DMS79 (cell line): ENCODE results near the gene ZFP90.
A peak's percentile ranks its signal among the peaks of the same experiment; 100 is the strongest.
"Not testable (repeated sequence)": the region's sequence is repeated elsewhere in the genome, so short reads cannot be mapped to it uniquely, and the experiment has no call there.

Source experiments
- DNase-seq: peaks from one replicate; lab custom pipeline; 2025; lab: John Stamatoyannopoulos, UW

ZFP90 gene

DNA sequence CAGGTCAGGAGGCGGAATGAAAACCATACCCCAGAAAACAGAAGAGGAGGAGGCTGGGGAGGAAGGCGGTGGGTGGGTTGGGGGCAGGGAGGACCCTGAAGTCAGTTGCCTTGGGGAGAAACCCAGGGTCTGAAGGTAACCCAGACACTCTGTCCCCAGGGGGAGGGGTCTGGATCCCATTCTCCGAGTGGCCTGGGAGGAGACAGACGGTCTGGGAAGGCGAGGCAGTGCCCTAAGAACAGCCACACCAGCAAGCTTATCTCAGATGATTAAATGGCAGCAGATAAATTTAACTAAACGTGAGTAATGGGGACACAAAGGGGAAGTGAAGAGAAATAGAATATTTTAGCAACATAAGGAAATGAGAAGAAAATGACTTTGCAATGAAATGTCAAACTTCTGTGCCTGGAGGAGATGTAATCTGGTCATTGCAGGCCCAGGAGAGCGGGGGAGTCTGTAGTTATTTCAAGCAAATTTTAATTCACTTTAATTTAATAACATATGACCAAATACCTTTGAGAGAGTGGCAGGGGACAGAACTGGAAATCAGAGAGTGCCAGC, 21.4 kb upstream of the ZFP90 start:
- no peak for DNase-seq

DNA sequence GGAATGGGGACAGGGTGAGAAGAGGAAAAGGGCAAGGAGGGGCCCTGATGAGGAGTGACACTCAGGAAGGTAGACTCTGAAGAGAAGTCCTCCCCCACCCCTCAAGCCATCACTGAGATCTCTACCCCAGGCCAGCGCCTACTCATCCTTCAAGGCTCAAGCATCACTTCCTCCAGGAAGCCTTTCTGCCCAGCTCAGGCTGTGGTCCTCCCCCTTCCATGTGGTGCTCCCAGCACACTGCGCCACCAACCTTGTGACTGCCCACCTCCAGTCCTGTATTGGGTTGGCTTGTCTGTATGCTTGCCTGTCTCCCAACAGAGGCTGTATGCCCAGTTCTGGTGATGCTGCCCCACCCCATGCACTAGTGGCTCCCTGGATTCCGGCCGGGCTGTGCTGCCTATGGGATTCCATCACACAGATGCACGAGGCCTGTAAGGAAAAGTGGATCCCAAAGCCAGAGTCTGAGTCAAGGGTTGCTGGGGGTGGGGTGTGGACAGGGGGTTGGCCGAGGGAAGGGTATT, 19.8 kb upstream of the ZFP90 start:
- DNase-seq = no peak

DNA sequence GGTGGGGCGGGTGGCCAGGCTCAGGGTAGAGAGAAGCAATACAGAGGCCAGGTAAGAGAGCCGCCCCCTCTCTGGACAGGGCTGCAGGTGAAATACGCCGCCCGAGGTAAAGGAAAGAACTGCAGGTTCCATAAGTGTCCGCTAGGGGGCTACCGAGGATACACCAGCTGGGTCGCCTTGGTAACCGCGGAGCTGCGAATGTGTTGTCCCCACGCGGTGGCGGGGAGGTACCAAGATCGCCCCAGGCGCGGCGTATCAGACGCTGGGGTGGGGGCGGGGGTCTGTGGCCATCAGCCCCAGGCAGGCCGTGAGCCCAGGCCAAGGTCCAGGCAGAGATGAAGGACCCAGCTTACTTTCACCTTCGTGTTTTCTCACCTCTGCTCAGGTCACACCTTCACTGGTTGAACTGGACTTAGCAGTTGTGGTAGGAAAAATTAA, 18.4 kb upstream of the ZFP90 start:
- peak; percentile 50 for DNase-seq

DNA sequence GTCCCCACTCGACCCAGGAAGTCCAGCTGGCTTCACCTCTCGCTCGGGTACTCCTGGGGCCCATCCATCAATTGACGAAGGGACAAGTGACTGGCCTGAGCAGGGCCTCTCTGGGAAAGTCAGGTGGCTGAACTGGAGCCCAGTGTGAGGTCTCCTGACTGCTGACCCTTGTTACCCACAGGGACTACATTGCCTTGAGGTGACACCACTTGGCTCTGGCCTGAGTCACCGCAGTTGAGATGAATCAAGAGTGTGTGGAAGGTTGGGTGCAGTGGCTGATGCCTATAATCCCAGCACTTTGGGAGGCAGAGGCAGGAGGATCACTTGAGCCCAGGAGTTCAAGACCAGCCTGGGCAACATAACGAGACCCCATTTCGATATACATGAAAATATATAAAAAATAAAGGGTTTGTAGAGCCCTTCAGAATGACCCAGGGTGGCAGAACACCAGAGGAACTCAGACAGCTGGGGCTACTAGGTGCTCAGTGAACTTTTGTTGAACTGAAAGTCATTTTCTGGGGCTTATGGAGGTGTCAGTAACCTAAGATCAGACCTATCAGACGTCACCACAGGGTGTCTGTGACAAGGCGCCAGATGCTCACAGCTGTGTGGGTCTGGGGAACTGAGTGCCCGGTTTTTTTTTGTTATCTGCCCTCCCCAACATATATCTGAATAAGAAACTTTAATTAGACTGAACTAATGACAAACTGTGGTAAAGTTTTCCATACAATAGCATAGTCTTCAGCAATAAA, 14.8 kb upstream of the ZFP90 start:
- no peak for DNase-seq

DNA sequence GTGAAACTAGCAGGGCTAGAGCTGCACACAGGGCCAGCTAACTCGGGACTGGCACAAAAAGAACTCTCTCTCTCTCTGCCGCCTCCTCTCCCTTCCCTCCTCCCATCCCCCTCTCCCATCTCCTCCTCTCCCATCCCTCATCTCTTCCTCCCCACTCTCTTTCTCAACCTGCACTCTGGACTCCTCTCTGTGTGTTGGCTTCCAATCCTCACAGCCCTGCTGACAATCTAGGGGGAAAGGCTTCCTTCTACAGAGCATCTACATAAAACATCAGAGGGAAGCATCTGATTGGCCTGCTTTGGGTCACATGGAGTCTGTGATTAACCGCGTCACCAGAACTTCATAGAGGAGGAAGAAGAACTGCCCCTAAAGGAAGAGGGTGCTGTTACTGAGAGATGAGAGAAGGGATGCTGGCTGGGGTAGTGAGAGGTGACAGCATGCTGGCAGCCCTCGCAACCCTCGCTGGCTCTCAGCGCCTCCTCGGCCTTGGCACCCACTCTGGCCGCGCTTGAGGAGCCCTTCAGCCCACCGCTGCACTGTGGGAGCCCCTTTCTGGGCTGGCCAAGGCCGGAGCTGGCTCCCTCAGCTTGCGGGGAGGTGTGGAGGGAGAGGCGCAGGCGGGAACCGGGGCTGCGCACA, 12.8 kb upstream of the ZFP90 start:
- no peak for DNase-seq

DNA sequence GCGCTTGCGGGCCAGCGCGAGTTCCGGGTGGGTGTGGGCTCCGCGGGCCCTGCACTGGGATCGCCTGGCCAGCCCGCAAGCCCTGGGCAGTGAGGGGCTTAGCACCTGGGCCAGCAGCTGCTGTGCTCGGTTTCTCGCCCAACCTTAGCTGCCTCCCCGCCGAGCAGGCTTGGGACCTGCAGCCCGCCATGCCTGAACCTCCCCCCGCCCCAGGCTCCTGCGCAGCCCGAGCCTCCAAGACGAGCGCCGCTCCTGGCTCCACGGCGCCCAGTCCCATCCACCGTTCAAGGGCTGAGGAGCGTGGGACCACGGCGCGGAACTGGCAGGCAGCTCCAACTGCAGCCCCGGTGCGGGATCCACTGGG, 12.3 kb upstream of the ZFP90 start:
- DNase-seq = no peak

DNA sequence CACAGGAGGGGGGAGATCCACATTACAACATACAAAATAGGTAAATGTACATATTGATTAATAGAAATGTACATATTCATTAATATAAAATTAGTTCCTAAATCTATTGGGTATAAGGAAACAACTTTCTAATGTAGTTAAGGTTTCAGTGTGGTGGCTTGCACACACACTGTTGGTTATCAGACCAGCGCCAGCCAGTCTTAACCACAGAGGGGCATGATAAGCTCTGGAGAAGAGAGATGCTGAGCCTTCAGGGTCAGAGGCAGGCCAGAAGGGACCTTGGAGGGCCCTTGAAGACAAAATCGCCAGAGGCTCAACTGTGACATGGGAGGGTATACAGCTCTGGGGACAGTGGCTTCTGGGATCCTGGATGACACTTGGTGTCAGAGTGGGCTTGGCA, 10.9 kb upstream of the ZFP90 start:
- DNase-seq = no peak

DNA sequence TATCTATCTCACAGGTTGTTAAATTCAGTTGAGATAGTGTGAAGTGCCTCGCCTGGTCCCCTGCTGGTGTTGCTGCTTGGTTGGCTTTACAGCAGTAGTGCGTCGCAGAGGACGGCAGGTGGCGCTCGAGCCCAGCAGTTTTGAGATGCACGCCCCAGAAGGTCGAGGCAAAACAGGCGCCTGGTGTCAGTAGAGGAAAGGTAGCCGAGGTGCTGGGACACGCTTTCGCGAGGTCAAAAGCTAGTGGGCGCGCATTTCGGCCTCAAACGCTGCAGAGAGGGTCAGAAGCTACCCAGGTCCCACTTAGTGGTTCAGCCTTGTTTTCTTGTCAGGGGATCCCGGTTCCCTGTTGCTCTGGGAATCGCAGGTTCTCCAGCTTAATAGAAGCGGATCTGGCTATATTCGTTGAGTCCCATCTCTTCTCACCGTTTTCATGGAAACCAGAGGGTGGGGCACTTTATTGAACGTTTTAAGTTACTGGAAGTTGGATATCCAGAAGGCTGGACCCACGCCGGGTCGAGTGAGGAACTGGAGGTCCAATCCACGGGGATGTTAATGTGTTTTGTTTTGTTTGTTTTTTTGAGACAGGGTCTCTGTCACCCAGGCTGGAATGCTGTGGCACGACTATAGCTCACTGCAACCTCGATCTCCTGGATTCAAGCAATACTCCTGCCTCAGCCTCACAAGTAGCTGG, 10.3 kb upstream of the ZFP90 start:
- peak; percentile 55 for DNase-seq

DNA sequence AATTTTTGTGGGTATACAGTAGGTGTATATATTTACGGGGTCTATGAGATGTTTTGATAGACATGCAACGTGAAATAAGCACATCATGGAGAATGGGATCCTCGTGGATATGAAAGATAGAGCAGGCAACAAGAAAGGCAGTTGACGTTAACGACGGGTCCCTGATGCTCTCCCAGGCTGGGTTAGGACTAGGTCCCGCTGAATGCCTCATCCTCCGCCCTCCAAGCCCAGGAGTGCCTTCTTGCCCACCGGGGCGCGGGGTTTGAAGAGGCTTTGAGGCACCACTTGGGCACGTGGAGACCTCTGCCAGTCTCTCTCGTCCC, 9.5 kb upstream of the ZFP90 start:
- no peak for DNase-seq

DNA sequence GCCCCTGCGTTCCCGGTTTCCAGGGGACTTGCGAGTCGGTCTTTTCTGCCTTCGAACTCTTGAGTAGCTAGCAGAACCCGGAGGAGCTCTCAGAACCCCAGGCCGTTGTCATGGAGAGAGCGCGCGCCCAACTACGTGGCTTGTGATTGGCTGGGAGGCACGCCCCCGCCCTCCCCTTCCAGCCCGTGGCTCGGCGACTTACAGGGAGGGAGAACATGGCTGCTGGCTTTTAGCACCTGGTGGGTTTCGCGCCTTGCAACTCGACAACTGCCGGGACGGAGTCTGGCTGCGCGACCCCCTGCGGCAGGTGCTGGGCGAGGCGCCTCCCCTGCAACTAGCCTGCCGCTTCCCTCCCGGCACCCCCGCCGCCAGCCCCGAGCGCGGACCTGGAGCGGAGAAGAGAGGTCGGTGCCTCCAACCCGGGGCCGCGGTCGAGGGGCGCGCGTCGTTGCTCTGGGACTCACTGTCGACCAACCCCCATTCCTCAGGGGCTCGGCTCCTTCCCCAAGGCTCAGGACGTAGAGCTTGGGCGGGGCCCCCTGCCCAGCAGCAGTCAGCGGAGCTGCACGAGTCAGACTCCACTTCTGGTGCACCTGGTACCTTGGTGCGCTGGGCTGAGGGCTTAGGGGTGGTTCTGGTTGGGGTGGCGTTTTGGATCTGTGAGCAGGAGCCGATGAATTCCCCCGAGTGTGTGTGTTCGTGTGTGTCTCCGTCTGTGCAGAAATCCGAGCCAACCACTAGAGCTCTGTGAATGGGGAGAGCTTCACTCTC, 9.0 kb upstream of the ZFP90 start:
- DNase-seq = peak; percentile 89

DNA sequence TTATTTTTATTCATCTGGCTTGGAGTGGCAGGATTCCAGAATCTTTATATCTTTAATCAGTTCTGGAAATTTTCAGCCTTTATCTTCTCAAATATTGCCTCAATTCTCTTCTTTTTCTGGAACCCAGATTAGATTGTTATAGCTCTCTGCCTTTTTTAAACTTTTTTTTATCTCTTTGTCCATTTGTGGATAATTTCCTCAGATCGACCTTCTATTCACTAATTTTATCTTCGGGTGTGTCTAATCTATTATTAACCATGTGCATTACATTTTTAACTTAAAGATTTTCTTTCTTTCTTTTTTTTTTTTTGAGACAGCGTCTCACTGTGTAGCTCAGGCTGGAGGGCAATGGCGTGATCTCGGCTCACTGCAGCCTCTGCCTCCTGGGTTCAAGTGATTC, 5.2 kb upstream of the ZFP90 start:
- DNase-seq = no peak

DNA sequence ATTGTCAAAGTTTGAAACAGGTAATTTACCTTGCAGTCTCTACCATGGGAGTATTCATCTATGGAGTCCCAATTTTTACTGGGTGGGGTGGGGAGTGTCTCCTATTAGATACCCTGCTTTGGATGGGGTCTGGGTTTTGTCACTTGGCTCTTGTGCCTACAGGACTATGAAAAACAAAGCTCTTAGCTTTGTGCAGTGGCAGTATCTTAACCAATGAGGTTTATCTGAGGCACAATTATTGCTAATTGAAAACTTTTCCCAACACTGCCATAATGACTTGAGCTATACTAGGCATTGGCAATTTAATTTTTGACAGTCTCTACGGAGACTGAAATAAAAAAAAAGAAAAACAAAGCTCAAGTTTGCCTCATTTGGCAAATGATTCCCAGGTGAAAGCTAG, 3.8 kb upstream of the ZFP90 start:
- no peak for DNase-seq

DNA sequence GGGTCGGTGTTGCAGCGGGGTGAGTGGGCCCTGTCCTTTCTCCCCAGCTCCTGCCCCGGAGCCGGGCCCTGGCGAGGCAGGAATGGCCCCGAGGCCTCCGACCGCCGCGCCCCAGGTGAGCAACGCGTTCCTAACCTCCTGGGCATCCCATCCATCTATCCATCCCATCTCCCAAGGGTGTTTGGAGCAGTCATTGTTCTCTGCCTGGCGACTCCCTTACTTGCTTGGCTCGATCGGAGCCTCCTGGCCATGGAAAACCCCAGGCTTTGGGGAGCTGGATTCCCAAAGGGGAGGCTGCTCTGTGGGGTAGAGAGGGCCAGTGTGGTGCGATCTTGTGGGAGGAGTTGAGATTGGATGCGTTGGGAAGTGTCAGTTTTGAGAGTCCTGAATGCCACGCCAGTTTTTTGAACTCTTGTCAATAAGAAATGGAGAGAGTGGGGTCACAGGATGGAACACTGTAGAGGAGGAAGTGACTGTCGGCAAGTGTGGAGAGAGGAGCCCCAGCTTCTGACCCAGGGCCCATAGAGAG, 684 bp downstream of the ZFP90 start:
- DNase-seq = peak; percentile 18

DNA sequence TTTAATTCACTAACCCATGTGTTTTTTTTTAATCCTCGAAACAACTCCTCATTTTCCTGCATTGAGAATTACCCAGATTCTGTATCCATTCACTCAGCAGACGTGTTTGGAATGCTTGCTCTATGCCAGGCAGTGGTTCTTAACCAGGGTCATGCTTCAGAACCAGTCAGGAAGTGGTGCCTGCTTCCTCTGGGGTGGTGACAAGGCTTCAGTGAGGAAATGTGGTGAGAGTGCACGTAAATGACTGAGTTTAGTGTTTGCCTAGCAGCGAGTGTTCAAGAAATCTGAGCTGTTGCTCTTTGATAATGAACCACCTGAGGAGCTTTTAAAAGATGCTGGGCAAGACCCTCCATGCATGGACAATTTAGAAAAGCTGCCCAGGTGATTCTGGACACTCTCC, 9.9 kb downstream of the ZFP90 start:
- no peak for DNase-seq

DNA sequence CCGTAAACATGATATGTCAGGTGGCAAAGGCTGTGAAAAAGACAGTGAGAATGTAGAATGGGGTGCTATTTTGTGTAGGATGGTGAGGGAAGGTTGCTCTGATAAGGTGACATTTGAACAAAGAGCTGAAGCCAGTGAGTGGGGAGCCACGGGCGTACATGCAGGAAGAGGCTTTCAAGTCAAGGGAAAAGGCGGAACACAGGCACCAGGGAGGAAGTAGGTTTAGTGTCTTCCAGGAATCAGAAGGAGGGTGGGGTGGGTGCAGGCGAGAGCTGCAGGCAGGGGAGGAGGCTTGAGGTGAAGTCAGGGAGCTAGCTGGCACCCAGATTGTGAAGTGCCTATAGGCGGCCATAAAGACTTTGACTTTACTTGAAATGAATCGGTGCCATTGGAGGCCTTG, 14.1 kb downstream of the ZFP90 start:
- DNase-seq = no peak

DNA sequence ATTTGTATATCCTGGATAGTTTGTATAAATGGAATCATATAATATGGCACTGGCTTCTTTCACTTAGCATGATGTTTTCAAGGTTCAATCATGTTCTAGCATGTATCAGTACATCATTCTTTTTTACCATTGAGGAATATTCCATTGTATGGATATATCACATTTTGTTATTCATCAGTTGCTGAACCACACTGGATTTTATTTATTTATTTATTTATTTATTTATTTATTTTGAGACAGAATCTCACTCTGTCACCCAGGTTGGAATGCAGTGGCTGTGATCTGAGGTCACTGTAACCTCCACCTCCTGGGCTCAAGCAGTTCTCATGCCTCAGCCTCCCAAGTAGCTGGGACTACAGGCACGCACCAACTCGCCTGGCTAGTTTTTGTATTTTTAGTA, 21.2 kb downstream of the ZFP90 start:
- DNase-seq = not testable (repeated sequence)

DNA sequence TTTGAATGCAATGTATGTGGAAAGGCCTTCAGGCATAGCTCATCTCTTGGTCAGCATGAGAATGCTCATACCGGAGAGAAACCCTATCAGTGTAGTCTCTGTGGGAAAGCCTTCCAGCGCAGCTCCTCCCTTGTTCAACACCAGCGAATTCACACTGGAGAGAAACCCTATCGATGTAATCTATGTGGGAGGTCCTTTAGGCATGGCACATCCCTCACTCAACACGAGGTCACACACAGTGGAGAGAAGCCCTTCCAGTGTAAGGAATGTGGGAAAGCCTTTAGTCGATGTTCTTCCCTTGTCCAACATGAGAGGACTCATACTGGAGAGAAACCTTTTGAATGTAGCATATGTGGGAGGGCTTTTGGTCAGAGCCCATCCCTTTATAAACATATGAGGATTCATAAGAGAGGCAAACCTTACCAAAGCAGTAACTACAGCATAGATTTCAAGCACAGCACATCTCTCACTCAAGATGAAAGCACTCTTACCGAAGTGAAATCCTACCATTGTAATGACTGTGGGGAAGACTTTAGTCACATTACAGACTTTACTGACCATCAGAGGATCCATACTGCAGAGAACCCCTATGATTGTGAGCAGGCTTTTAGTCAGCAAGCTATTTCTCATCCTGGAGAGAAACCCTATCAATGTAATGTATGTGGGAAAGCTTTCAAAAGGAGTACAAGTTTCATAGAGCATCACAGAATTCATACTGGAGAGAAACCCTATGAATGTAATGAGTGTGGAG, 24.7 kb downstream of the ZFP90 start:
- DNase-seq = no peak

DNA sequence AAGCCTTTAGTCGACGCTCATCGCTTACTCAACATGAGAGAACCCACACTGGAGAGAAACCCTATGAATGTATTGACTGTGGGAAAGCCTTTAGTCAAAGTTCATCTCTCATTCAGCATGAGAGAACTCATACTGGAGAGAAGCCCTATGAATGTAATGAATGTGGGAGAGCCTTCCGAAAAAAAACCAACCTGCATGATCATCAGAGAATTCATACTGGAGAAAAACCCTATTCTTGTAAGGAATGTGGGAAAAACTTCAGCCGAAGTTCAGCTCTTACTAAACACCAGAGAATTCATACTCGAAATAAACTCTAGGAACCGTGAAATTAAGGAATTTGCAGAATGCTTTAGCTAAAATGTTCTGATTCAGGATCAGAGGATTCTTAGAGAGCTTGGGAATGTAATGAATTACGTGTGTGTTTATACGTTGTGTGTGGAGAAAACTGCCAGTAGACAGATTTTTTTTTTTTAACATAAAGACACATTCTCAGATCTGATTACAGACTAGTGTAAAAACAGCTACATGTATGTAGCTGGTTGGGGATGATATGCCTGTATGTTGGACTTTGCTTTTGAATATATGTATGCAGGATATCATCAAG, 25.4 kb downstream of the ZFP90 start:
- DNase-seq = no peak

DNA sequence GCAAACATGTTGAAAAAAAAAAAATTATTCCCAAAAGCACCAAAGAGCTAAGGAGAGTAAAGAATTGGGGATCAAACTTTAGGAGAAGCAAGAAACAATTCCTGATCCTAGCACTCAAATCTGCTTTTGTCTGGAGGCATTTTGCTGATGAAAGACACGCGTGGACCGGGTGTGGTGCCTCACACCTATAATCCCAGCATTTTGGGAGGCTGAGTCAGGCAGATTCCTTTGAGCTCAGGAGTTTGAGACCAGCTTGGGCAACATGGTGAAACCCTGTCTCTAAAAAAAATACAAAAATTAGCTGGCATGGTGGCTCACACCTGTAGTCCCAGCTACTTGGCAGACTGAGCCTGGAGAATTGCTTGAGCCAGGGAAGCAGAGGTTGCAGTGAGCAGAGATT, 35.4 kb downstream of the ZFP90 start:
- DNase-seq = no peak

DNA sequence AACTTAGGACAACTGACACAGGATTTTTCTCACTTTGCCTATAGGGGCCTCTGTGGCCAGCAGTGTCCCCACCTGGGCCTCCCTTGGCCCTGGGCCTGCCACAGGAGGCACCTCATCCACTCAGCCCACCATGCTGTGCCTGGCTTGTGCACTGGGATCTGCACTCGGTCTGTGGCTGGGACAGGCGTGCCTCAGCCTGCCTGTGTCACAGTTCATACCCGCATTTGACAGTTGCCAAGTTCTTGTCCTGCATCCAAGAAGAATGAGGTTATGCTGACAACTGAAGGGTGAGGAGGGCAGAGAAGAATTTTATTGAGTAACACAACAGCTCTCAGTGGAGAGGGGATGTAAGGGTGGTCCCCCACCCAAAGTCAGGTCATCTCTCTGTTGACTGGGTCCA, 36.0 kb downstream of the ZFP90 start:
- DNase-seq = no peak

DNA sequence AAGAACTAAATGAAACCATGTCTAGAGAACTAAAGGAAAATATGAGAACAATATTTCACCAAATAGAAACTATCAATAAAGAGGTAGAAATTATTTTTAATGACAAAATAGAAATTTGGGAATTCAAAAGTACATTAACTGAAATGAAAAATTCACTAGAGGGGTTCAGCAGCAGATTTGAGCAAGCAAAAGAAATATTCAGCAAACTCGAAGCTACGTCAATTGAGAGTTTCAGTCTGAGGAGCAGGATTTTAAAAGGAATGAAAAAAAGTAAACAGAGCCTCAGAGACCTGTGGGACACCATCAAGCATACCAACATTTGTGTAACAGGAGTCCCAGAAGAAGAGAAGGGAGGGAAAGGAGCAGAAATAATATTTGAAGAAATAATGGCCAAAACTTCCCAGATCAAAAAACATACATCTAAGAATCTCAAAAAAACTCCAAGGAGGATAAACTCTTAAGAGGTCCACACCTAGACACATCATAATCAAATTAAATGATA, 38.3 kb downstream of the ZFP90 start:
- DNase-seq = no peak
